Body of pancreas (tissue), 4 donors: ENCODE measurements around the gene PTPRQ.

Experiments used
- CTCF ChIP-seq, 7 experiments: fragments of 450-650 bp in 4 of 7; fragments of 200-600 bp in 3 of 7; sonication (generic) in 3 of 7; IDR thresholded peaks; one replicate each; pipeline ENCODE4 v1.5.1; 2016 to 2019; ENCODE audit warnings: antibody characterized with exemption in 7 of 7
- POLR2A ChIP-seq, 3 donors: fragments of 450-650 bp; IDR thresholded peaks; one replicate each; pipeline ENCODE4 v1.6.1; 2016; ENCODE audit warnings: antibody characterized with exemption in 3 of 3, mild to moderate bottlenecking in 2 of 3

GRCh38 chr12:80411787-80412186 lies 32.2 kb upstream of the PTPRQ start:
- TF ChIP-seq CTCF (IDR thresholded peaks at IDR 0.05) = no peak
- TF ChIP-seq POLR2A (IDR thresholded peaks at IDR 0.05) = no peak
